HuH-7.5 (cell line): ENCODE results near the gene ZNF415.
"Not testable (repeated sequence)": the region's sequence is repeated elsewhere in the genome, so short reads cannot be mapped to it uniquely, and the experiment has no call there.

Source experiments
- DNase-seq: peaks from one replicate; pipeline ENCODE4 v3.0.0; 2011; ENCODE audit warnings: low spot score

Gene ZNF415

DNA sequence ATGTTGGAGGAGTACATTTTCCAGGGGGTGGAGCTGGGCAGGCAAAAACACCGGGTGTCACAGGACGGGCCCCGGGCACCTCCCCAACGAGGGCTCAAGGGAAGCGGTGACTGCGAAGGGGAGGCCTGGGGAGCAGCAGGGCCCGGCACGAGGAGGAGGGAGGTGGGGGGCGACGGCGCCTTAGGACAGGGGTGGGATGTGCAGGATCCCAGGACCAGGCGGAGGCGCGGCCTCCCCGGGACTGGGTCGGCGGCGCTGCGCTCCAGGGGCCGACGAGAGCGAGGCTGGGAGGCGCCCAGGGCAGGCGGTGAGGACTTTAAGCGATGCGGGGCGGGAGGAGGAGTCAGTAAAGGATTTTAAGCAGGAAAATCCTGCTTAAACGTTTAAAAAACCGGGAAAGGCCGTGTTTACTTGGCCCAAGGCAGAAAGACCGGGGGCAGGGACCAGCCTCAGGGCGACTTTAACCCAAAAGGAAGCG, 29.9 kb downstream of the ZNF415 start:
- peak; percentile 49 for DNase-seq

DNA sequence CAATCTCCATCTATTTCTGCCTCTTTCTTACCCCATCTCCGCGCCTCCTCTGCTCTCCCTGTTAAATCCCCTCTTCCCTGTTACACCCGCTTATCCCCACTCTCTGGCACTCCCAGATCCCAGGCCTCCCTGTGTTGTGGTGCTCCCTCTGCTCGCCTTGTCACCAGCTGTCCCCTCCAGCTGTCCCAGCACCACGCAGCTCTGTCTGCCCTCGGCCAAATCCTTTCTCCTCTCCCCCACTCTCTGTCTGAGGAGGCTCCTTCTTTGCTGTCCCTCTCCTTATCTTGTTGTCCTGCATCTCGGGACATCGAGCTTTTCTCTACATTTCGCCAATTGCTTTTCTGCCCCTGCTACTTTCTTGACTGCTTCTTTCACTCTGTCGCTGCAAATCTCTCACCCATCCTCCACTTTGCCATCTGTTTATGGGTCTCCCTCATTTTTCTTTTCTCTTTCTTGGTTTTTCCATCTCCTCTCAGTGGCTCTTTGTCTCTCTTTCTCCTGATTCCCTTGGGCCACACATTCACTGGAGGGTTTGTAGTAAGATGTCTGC, 30.4 kb downstream of the ZNF415 start:
- DNase-seq: no peak

DNA sequence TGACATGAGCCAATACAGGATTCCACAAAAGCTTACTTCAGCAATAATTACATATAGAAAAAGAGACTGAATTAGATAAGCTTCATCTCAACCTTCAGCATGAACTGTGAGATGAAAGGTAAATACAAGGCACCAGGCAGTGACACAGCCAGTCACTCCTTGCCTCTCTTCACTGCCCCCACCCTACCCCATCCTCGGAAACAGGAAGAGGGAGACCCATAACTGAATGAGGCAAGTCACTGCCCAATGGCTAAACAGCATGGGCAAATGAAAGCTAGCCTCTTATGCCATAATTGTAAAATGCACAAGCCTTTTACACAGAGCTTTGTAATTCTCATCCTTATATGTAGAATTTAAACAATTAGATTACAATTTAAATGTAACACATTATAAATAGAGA, 31.2 kb downstream of the ZNF415 start:
- DNase-seq: no peak

DNA sequence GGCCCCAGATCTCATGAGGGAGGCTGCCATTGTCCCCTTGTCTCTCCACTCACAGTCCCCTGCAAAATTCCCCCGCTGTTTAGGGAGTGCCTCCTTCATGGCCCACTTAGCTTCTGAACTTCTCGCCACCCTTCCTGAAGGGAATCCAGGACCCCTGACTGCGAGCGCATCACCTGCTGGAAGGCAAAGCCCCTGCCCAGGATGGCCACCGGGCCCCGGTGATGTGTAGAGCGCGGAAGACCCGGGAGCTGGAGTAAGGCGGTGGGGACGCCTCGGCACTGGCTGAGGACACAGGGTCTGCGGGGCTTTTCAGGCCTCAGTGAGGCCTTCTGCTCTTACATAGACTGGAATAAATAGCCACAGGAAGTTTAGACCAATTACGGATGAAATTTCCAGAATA, 34.1 kb downstream of the ZNF415 start:
- not testable (repeated sequence) for DNase-seq

DNA sequence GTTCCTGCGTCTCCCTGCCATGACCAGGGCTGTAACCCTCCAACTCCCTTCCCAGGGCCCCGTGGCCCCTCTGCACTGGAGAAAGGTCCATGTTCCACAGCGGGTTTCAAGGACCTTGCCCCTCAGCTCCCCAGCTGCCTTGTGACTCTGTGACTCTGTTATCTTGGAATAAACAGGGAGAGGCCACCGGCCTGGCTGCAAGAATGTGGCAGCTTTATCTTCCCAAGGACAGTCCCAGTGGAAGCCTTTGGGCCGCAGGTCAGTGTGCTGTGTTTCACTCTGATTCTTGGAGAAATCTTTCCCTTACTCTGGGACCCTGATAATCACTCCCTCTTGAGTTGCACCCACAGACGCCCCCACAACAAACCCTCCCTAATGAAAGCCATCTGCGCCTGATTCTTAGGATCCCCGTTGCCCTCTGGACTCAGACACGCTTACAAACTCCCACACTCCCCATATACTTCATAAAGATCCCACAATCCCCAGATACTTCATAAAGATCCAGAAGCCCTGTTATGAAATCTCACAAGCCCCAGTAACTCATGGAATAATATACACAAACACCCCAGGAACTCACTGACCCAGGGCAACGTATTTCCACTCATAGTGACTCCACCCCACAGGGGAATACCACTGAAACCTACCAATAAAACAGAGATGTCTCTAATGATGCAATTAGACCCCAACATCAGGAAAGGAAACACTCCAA, 35.6 kb downstream of the ZNF415 start:
- not testable (repeated sequence) for DNase-seq

DNA sequence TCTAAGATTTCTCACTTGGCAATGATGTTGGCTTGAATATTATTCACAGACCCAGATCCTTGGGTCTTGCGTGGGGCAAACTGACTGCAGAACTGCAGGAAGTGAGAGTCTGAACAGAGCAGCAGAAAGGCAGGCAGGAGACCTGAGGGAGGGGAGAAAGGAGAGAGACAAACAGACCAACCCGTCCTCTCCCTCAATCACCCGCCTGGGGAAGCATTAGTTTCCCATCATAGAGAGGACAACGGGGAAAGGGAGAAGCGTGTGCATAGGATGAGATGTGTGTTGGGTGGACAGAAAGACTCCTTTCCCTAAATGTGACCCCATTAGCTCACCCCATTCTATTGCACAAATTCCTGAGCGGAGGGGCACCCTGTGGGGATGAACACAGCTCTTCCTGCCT, 36.1 kb downstream of the ZNF415 start:
- not testable (repeated sequence) for DNase-seq

DNA sequence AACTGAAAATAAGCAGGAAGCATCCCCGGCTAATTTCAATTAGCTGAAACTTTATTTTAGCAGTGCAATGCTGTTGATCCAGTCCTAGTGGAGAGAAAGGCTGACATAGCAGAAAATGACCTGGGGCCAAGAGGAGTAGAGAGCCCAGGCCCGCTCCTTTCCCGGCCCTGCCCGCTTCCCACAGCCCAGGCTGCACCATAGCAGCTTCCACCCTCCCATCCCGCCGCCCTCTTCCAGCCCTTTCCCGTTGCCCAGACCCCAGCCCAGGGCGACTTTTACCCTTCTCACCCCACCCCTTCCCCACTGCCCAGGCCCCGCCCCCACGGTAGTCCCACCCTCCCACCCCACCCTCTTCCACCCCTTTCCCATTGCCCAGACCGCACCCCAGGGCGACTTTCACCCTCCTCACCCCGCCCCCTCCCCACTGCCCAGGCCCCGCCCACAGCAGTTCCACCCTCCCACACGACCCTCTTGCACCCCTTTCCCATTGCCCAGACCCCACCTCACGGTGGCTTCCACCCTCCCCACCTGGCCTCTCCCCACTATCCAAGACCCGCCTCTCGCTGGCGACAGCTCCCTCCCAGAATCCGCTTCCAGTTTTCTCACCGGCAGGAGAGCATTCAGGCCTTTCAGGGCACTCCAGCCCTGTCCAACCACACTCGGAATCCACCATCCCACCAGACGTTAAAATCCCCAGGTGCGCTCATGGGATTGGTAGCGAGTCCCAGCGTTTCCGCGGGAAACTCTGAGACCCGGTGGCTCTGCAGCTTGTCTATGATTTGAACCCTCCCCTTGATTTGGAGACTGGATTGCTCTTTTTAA, 37.7 kb downstream of the ZNF415 start:
- DNase-seq: no peak

DNA sequence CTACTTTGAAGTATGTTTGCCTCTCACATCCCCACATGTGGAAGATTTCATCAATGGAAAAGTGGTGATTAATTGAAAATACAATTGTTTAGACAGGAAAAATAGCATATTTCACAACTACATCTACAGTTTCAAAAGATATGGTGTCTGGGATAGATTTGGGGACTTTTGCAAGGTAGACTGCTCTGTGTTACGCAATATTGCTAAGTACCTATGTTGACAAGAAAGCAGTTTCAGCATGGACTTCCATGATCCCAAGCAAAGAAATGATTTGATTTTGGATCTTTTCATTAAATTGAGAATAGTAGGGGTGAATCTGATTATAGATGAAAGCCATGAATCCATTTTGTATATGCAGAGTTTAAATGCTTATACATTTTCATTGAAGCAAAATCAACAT, 40.0 kb downstream of the ZNF415 start:
- no peak for DNase-seq

DNA sequence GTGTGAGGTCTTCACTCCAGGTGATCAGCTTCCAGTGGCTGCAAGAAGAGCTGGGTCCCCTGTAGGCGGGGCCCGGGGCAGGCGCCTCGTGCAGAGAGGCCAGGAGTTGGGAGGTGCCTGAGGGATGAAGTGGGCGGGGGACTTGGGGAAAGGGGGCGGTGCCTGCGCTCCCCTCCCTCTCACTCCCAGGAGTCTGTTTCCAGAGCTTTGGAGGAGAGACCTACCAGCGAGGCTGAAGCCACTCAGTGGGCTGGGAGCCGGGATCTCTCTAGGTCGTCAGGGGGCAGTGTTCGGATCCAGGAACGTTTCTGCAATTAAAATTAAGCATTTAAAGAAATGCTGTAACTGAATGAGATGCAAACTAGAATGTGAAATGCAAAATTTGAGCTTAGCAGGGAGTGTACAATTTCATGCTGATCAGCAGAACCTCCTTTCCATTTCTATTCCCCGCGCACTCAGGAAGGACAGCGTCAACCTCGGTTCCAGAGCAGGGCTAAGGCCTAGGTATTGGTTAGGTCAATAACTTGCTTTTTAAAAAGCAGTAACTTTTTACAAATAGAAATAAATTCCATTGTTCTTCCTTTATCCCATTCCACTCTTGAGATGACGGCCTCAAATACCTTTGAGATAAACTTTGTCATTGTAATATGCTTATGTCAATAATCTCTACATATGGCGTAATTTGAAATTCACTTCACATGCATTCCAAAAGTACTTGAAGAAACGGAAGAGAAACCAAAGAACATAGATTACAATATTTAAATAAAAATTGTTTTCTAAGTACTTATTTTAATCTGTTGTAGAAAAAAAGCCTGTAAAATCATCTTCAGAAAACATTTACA, 41.1 kb downstream of the ZNF415 start:
- DNase-seq: no peak

DNA sequence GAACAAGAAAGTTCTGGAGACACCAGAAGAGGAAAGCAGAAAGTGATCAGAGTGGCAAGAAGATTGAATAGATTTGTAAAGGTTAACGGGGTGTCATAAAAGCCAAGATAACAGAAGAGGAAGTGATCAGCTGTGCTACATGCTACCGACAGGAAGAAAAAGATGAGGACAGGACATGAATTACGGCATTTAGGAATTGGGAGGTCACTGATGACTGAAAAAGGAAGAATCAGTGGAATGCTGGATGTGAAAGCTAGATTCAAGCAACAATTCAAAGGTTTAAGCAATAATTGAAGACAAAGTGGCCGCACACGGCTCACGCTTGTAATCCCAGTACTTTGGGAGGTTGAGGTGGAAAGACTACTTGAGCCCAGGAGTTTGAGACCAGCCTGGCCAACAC, 44.6 kb downstream of the ZNF415 start:
- DNase-seq: no peak

DNA sequence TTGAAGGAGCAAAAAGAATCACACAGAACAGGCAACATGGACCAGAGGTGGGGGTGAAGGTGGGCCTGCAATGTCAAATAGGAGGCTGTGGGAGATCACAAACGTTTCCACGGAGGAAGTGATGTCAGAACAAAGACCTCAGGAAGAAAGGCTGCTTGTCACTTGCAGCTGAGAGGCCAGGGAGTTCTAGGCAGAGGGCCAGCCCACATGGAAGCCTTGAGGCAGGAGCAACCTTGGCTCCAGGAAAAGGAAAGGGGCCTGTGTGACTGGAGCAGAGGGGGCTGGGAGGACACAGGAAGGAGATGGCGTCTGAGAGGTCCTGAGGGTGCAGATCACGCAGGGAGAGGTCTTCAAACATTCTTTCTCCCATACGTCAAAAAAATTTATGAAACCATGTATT, 45.8 kb downstream of the ZNF415 start:
- DNase-seq: no peak

DNA sequence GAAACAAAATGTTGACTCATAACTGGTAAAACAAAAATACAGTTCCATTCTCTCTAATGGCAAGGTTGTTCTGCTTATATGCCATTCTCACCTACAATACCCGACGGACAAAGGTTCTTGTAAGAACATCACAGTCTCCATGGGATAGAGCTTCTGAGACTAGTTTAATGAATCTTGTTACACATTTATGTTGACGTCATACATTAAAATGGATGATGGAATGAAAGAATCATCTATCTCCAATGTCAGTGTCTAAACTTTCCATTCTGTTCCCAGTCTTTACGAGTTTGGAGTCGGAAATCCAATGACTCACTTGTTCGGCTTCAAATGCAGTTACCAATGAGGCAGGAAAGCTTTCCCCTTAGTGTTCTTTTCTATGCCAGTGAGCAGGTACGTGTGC, 47.2 kb downstream of the ZNF415 start:
- no peak for DNase-seq

DNA sequence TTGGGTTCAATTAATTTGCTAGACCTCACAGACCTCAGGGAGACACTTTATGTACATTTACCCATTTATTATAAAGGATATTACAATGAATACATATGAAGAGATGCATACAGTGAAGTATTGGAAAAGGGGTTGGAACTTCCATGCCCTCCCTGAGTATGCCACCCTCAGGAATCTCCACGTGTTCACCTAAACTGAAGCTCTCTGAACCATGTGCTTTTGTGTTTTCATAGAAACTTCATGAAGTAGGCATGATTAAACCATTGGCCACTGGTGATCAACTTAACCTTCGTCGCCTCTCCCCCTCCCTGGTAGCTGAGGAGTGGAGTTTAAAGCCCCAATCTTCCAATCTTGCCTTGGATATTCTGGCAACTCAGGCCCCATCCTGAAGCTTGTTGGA, 49.8 kb downstream of the ZNF415 start:
- no peak for DNase-seq

DNA sequence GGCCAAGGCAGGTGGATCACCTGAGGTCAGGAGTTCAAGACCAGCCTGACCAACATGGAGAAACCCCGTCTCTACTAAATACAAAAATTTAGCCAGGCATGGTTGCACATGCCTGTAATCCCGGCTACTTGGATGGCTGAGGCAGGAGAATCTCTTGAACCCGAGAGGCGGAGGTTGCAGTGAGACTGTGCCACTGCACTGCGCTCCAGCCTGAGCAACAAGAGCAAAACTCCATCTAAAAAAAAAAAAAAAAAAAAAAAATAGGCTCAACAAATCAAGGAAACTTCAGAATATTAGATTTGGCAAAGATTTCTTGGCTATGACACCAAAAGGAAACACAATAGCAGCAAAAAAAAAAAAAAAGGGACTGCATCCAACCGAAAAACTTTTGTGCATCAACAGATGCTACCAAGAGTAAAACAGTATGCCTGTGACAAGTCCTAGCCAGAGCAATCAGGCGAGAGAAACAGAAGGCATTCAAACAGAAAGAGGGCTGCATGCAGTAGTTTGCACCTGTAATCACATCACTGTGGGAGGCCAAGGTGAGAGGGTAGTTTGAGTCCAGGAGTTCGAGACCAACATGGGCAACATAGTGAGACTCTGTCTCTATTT, 53.3 kb downstream of the ZNF415 start:
- no peak for DNase-seq

DNA sequence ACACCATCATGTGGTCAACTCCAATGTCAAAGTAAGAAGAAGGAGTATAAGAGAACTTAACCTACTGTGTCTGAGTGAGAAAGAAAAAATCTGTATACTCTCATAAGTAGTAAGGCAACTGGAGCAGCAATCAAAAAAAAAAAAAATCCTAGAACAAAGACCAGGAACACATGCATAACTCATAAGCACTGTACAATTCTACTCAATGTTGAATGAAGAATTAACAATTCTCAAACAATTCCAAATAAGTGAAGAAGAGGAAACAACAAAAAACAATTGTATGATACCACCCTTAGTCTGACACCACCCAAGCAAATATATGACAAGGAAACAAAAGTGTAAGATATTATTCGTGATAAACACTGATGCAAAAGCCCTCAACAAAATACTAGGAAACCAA, 54.0 kb downstream of the ZNF415 start:
- no peak for DNase-seq

DNA sequence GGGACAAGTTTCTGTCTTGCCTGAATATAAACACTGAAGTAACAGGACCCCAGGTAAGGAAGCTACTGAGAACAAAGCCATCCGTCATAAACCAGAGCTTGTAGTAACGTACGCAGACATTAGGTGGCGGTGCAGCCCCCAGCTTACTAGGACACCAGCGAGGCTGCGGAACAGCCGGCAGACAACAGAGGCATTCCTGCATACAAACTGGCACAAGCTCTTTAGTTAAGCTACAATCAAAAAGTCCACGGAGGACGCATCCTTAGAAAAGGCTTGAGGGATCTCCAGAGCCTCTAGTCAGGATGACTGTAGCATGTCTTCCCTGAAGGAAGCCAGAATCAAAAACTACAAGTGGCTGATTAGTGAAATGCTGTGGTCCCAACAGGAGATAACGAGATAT, 55.7 kb downstream of the ZNF415 start:
- no peak for DNase-seq

DNA sequence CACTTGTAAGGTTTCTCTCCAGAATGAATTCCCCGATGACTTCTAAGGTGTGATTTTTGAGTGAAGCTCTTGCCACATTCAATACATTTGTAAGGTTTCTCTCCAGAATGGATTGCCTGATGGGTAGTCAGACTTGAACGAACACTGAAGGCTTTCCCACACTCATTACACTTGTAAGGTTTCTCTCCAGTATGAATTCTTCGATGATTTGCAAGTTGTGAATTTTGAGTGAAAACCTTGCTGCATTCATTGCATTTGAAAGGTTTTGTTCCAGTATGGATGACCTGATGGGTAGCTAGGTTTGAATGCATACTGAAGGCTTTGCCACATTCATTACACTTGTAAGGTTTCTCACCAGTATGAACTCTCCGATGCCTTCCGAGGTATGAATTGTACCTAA, 63.9 kb downstream of the ZNF415 start:
- no peak for DNase-seq

DNA sequence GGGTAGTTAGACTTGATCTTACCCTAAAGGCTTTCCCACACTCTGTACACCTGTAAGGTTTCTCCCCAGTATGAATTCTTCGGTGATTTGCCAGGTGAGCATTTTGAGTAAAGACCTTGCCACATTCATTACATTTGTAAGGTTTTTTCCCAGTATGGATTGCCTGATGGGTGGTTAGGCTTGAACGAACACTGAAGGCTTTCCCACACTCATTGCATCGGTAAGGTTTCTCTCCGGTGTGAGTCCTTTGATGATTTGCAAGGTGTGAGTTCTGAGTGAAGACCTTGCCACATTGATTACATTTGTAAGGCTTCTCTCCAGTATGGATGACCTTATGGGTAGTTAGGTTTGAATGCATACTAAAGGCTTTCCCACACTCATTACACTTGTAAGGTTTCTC, 64.5 kb downstream of the ZNF415 start:
- DNase-seq: no peak

DNA sequence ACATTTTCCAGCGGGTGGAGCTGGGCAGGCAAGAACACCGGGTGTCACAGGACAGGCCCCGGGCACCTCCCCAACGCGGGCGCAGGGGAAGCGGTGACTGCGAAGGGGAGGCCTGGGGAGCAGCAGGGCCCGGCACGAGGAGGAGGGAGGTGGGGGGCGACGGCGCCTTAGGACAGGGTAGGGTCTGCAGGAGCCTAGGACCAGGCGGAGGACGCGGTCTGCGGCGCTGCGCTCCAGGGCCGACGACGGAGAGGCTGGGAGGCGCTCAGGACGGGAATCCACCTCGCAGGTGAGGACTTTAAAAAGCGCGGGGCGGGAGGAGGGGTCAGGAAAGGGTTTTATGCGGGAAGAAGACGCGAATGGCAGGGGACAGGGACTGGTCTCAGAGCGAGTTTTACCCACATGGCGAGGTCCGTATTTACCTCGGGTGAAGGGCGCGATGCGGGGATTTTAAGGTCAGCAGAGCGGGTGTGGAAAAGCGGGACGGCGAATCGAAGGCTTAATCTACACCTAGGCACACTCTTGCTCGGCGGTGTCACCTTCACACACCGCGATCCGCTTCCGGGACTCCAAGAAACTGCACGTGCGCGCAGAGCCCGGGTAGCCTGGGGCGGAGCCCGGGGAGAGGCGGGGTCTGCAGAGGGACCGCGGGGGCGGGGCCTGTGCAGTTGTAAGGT, 74.7 kb downstream of the ZNF415 start:
- DNase-seq: no peak
